Stimulated activated naive CD8-positive, alpha-beta T cell treated with anti-CD3 and anti-CD28 coated beads, Interleukin-15, Interleukin-2, amounts not matched to agents 100 ng/mL and 50 ng/mL, for 24 hours (primary cell): Measurements from ENCODE around the gene DGCR6L.
"Not testable (repeated sequence)": the region's sequence is repeated elsewhere in the genome, so short reads cannot be mapped to it uniquely, and the experiment has no call there.

Source experiments
- H3K27ac Mint-ChIP-seq: one replicate; pipeline ENCODE4 v1.8.0; 2021; ENCODE audit warnings: mild to moderate bottlenecking, mixed read lengths
- H3K27me3 Mint-ChIP-seq: one replicate; pipeline ENCODE4 v1.8.0; 2021; ENCODE audit warnings: mixed read lengths
- H3K36me3 Mint-ChIP-seq: one replicate; pipeline ENCODE4 v1.8.0; 2021; ENCODE audit warnings: low read depth, mixed read lengths
- H3K4me1 Mint-ChIP-seq: one replicate; pipeline ENCODE4 v1.8.0; 2021; ENCODE audit warnings: low read depth, mixed read lengths
- H3K4me3 Mint-ChIP-seq: one replicate; pipeline ENCODE4 v1.8.0; 2021; ENCODE audit warnings: mild to moderate bottlenecking, mixed read lengths
- H3K9me3 Mint-ChIP-seq: one replicate; pipeline ENCODE4 v1.8.0; 2021; ENCODE audit warnings: mixed read lengths

The DGCR6L gene

DNA sequence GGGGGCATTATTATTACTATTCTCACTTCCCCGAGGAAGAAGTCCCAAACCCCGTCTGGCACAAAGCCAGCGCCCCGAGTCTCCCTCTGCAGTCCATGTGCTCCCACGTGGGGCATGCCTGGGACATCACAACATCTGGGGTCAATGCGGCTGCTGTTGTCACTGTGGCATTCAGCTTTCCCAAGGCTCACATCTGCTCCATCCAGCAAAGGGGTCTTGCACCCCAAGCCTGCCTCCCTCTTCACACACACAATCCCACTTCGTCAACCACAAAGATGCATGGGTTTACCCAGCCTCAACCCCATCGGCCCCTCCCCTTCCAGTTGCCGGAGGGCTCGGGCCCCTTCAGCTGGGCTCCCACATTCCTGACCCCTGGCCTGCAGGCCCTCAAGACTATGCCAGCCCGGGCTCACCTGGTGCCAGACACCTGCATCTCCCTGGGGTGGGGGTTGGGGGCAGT is 28.2 kb downstream of the DGCR6L start:
- no peak overlapping the region for H3K27ac Mint-ChIP-seq

DNA sequence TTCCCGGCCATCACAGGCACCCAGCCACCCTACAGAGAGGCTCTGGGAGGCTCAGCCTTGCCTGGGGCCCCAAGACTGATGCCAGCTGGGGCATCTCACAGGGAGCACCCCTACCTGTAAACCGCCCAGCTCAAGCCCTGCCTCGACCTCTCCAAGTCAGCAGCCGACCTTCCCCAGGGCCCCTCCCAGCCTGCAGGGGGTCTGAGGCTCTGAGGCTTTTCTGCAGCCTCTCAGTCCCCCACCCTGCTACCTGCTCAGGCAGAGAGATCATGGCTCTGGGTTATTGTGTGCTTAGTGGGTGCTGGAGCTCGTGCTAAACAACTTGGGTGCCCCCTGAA is 28.6 kb downstream of the DGCR6L start:
- Mint-ChIP-seq H3K4me3 (no peak overlapping the region), H3K9me3 (no peaks in the 10 kb centered on the region), H3K36me3 (no peaks in the 10 kb centered on the region), H3K27me3 (no peaks in the 10 kb centered on the region), H3K4me1 (no peaks in the 10 kb centered on the region), H3K27ac (no peak overlapping the region)

More for the DNA sequence above, 28.2 kb downstream of the DGCR6L start:
- H3K4me3 Mint-ChIP-seq: no peak overlapping the region
- H3K9me3 Mint-ChIP-seq: no peaks in the 10 kb centered on the region
- no peaks in the 10 kb centered on the region for H3K27me3 Mint-ChIP-seq
- no peaks in the 10 kb centered on the region for H3K4me1 Mint-ChIP-seq
- no peaks in the 10 kb centered on the region for H3K36me3 Mint-ChIP-seq

DNA sequence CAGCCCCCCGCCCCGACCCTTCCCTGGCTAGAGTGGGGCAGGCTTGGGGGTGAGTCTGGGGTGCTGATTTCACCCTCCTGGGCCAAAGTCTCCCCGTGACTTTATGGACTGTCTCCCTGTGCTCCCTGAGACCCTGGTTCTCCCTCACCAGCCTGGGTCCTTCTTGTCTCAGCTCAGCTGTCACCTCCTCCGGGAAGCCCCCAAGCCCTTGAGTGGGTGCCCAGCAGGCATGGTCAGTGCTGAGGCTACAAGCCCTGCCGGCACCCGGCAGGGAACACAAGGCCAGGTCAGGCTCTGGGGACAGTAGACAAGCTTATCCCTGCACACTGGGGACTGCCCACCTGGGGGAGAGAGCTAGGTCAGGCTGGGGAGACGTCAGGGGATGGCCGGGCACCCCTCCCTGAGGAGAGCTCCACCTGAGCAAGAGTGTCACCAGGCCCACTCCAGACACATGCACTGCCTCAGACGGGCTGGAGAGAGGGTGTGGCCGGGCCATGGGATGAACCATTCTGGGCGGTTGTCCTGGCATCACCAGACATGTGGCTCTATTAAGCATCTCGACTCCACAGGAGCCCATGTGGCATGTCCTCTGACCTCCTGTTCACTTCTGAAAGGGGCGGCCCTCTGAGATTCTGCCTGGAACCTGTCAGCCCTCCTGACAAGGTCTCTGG is 29.1 kb downstream of the DGCR6L start:
- H3K9me3 Mint-ChIP-seq: no peaks in the 10 kb centered on the region
- no peaks in the 10 kb centered on the region for H3K36me3 Mint-ChIP-seq
- no peaks in the 10 kb centered on the region for H3K27me3 Mint-ChIP-seq
- H3K27ac Mint-ChIP-seq: no peak overlapping the region
- H3K4me3 Mint-ChIP-seq: no peak overlapping the region
- no peaks in the 10 kb centered on the region for H3K4me1 Mint-ChIP-seq

DNA sequence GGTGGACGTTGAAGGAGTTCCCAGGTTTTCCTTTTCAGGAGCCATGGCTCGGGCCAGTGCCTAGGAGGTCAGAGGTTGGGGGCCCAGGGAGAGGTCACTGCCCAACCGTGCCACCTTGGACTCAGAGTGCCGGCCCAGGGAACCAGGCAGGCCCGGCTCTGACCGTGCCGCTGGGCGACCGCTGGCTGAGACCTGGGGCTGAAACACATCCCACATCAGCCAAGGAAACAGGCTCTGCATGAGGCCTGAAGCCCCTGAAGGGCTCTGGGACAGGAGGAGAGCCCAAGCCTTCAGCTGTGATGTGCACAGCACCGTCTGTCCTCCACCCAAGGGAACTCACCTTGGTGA is 29.8 kb downstream of the DGCR6L start:
- no peak overlapping the region for H3K4me3 Mint-ChIP-seq
- no peaks in the 10 kb centered on the region for H3K27me3 Mint-ChIP-seq
- no peak overlapping the region for H3K27ac Mint-ChIP-seq
- H3K36me3 Mint-ChIP-seq: no peaks in the 10 kb centered on the region
- H3K4me1 Mint-ChIP-seq: no peaks in the 10 kb centered on the region
- H3K9me3 Mint-ChIP-seq: no peaks in the 10 kb centered on the region

DNA sequence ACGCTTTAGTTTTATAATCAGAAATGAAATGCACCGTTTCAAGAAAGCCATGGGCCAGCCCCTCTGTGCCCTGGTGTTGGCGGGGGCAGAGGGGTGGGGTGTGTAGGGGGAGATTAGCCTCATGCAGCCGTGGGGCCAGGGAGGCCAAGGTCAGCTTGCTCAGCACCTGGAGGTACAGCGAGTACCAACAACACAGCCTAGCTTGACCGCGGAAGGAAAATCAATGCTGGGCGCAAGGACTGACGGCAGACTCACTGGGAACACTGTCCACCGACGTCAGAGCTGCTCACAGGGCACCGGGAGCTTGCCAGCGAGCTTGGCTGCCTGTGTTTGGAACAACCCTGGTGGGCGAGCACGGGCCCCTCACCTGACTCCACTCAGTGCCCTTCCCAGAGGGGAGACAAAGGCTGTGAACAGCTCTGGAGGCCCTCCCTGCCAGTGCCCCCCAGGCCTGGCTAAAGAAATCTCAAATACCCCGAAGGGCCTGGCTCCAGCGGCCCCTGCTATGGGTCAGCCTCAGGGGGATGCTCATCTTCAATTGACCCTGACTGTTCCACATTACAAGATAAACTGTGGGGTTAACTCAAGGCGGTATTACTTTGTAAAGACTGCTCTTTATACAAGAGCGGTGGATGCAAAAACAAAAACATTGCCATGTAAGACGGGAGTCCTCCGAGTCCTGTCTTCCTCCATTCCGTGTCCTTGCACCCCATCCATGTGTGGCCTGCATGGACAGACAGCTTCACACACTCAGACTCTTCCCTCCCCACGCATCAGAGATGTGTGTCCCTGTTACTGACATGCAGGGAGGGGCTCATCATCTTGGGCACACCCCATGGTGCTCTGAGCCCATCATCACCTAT is 30.4 kb downstream of the DGCR6L start:
- not testable (repeated sequence) for H3K4me3 Mint-ChIP-seq, H3K9me3 Mint-ChIP-seq, H3K27ac Mint-ChIP-seq, H3K36me3 Mint-ChIP-seq, H3K27me3 Mint-ChIP-seq, H3K4me1 Mint-ChIP-seq

- H3K4me3 Mint-ChIP-seq, H3K27me3 Mint-ChIP-seq, H3K4me1 Mint-ChIP-seq, H3K36me3 Mint-ChIP-seq, H3K9me3 Mint-ChIP-seq, H3K27ac Mint-ChIP-seq: not testable (repeated sequence)
Observed at GRCh38 chr22:20286784-20287423, 33.0 kb downstream of the DGCR6L start.

- not testable (repeated sequence) for H3K36me3 Mint-ChIP-seq, H3K4me1 Mint-ChIP-seq, H3K9me3 Mint-ChIP-seq, H3K27ac Mint-ChIP-seq, H3K4me3 Mint-ChIP-seq, H3K27me3 Mint-ChIP-seq
Observed at GRCh38 chr22:20286312-20286660, 33.6 kb downstream of the DGCR6L start.

GRCh38 chr22:20285473-20286311 is 34.2 kb downstream of the DGCR6L start:
- not testable (repeated sequence) for H3K27me3 Mint-ChIP-seq, H3K9me3 Mint-ChIP-seq, H3K4me1 Mint-ChIP-seq

DNA sequence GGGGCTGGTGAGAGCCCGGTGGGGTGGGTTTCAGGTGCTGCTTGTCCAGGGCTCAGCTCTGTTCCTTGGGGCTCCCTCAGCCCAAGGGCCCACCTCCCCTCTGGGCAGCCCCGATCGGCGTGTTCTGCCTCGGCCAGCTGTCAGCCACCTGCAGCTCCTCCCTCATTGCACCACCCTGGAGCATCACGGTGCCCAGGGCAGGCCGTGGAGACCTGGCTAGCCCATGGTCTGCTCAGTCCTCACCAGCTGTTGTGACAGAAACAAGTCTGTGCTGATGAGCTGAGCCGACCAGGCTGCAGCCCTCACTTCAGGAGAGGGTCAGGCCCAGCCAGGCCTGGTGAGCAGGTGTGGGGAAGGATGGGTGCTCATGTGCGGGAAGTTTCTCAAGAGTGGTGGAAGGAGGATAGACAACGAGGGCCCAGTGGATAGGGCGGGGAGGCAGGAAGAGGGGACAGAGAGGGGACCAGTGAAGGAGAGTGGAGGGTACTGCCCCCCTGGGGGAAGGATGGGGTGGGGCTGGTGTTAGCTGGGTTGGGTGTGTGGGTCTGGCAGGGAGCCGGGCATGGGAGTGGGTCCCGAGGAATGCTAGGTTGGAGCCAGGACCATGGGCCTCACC is 35.3 kb downstream of the DGCR6L start:
- Mint-ChIP-seq H3K27ac (no peak overlapping the region), H3K9me3 (no peaks in the 10 kb centered on the region), H3K4me3 (no peak overlapping the region), H3K4me1 (peaks cover 2% of the 10 kb centered on the region), H3K27me3 (no peaks in the 10 kb centered on the region), H3K36me3 (no peaks in the 10 kb centered on the region)

More at GRCh38 chr22:20285473-20286311, 34.2 kb downstream of the DGCR6L start:
- not testable (repeated sequence) for H3K4me3 Mint-ChIP-seq, H3K27ac Mint-ChIP-seq, H3K36me3 Mint-ChIP-seq

DNA sequence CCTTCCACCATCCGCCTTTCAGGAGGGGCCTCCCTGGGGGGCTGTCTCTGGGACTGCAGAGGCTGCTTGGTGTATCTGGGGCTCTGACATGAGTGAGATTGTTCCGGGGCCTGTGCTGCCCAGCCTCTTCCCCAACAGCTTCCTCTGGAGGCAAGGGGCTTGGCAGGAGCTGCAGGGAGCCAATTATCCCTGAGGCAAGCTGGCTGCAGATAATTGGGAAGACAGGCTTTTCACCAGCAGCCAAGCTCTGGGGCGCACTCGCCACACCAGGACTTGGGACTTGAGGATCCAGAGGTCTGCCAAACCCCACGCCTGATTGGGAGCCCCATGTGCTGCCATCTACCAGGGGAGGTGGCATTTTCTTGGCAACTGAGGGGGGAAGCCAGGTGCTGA is 36.2 kb downstream of the DGCR6L start:
- no peak overlapping the region for H3K4me3 Mint-ChIP-seq
- H3K36me3 Mint-ChIP-seq: no peaks in the 10 kb centered on the region
- peaks cover 4% of the 10 kb centered on the region for H3K4me1 Mint-ChIP-seq
- H3K27me3 Mint-ChIP-seq: no peaks in the 10 kb centered on the region
- no peaks in the 10 kb centered on the region for H3K9me3 Mint-ChIP-seq
- no peak overlapping the region for H3K27ac Mint-ChIP-seq

DNA sequence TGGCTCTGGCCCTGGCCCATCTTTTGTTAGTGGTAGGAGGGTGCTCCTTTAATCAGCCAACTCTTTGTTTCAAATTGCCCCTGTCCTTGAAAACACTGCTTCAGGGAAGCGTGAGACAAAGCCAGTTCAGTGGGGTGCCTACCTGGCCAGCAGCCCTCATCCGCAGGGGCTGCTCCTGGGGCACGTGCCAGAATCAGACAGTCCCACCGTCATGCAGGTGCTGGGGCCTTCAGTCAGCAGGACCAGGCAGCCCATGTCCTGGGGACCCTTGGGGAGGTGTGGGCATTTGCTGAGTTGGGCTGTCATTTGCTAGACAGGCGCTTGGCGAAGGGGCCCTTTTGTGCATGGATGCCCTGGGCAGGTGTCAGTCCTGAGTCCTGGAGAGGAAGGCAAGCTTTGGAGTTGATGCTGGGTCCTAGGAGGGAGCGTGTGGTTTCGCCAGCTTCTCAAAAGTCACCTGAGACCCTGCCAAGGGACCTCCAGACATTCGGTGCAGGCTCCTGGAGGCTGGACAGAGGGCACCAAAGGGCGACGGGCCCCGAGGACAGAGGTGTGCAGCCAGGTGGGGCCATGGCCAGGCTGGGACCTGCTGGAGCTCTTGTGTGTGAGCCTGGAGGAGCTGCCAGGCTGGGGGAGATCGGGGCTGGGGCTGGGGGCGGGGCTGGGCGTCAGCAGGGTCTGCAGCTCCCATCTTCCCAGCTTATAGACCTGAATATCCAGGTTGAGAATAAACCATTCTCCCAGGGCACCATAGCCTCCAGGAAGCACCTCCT is 36.8 kb downstream of the DGCR6L start:
- Mint-ChIP-seq H3K27me3 (no peaks in the 10 kb centered on the region), H3K27ac (no peak overlapping the region), H3K4me3 (no peak overlapping the region), H3K4me1 (peaks cover 4% of the 10 kb centered on the region), H3K9me3 (no peaks in the 10 kb centered on the region), H3K36me3 (no peaks in the 10 kb centered on the region)

- Mint-ChIP-seq H3K4me1 (peaks cover 4% of the 10 kb centered on the region), H3K36me3 (no peaks in the 10 kb centered on the region), H3K9me3 (no peaks in the 10 kb centered on the region), H3K27ac (no peak overlapping the region), H3K27me3 (no peaks in the 10 kb centered on the region), H3K4me3 (no peak overlapping the region)
Observed at GRCh38 chr22:20281891-20282290, 38.0 kb downstream of the DGCR6L start.

- H3K36me3 Mint-ChIP-seq, H3K4me1 Mint-ChIP-seq, H3K27ac Mint-ChIP-seq, H3K4me3 Mint-ChIP-seq, H3K9me3 Mint-ChIP-seq, H3K27me3 Mint-ChIP-seq: not testable (repeated sequence)
Observed at GRCh38 chr22:20281473-20281872, 38.4 kb downstream of the DGCR6L start.

- Mint-ChIP-seq H3K36me3 (no peaks in the 10 kb centered on the region), H3K4me3 (no peak overlapping the region), H3K4me1 (peaks cover 4% of the 10 kb centered on the region), H3K27me3 (no peaks in the 10 kb centered on the region), H3K27ac (no peak overlapping the region), H3K9me3 (no peaks in the 10 kb centered on the region)
Observed at GRCh38 chr22:20280866-20281265, 39.0 kb downstream of the DGCR6L start.
